Lung (tissue), 12 donors: ENCODE measurements around the gene APOLD1. TPM values are rescaled to one million over a fixed set of nuclear protein-coding genes. Genes with fewer than 3 reads are reported as not detected.
"Not testable (repeated sequence)": the region's sequence is repeated elsewhere in the genome, so short reads cannot be mapped to it uniquely, and the experiment has no call there.

Experiments
- ATAC-seq: fragments of 200-7000 bp; cut with Tn5 transposase; one replicate; pipeline ENCODE4 v1.9.1; 2020; ENCODE audit warnings: moderate number of reproducible peaks; ENCODE audit not compliant: insufficient read depth, low FRiP score
- DNase-seq, 3 donors: peaks; one replicate each; pipeline ENCODE4 v3.0.0-alpha.2; 2013 to 2017
- H3K27ac ChIP-seq, 2 donors: one replicate each; pipeline ENCODE4 v1.5.1; 2013; ENCODE audit warnings: mild to moderate bottlenecking in 2 of 2, moderate library complexity in 2 of 2, control low read depth in 1 of 2, inconsistent platforms in 1 of 2, low read depth in 1 of 2, low read length in 1 of 2
- H3K27me3 ChIP-seq, 3 donors: one replicate each; pipeline ENCODE4 v1.5.1; 2013; ENCODE audit warnings: low read length in 2 of 3; ENCODE audit not compliant: control insufficient read depth in 3 of 3, insufficient read depth in 3 of 3
- H3K36me3 ChIP-seq, 4 donors: one replicate each; pipeline ENCODE4 v1.5.1; 2013; ENCODE audit warnings: low read length in 4 of 4, mild to moderate bottlenecking in 1 of 4, moderate library complexity in 1 of 4; ENCODE audit not compliant: control insufficient read depth in 4 of 4, insufficient read depth in 4 of 4
- H3K4me1 ChIP-seq, 5 donors: one replicate each; pipeline ENCODE4 v1.5.1; 2013; ENCODE audit warnings: low read length in 5 of 5, mild to moderate bottlenecking in 2 of 5, moderate library complexity in 1 of 5; ENCODE audit not compliant: control insufficient read depth in 5 of 5, insufficient read depth in 5 of 5
- H3K4me3 ChIP-seq: one replicate; pipeline ENCODE4 v1.5.1; 2013; ENCODE audit warnings: mild to moderate bottlenecking, control low read depth, moderate library complexity
- H3K9ac ChIP-seq, 2 donors: one replicate each; pipeline ENCODE4 v1.5.1; 2013; ENCODE audit warnings: low read length in 2 of 2, control low read depth in 1 of 2; ENCODE audit not compliant: insufficient read depth in 1 of 2
- H3K9me3 ChIP-seq, 4 donors: one replicate each; pipeline ENCODE4 v1.5.1; 2013; ENCODE audit warnings: low read length in 3 of 4, mild to moderate bottlenecking in 1 of 4, moderate library complexity in 1 of 4; ENCODE audit not compliant: control insufficient read depth in 4 of 4, insufficient read depth in 3 of 4
- CTCF ChIP-seq: IDR thresholded peaks from 2 replicates; pipeline ENCODE4 v1.5.1; 2012; ENCODE audit warnings: mild to moderate bottlenecking; ENCODE audit errors: control extremely low read depth, extremely low read depth
- WGBS, 2 donors: extraction: QIAGEN DNeasy Blood & Tissue Kit; methylation state at CpG; one replicate each; pipeline ENCODE4 v1.1.7; 2013; 5-methylcytosine and 5-hydroxymethylcytosine counted together
- polyA plus RNA-seq, 2 donors: library from polyadenylated mRNA; stranded (reverse); fragments of 200-250 nt; gene quantifications; one replicate each; pipeline ENCODE4 v1.2.1, GENCODE V29; 2013
- total RNA-seq, 2 donors: library from RNA; depleted of rRNA in 1 of 2; stranded (reverse); fragments of >200 nt in 1 of 2; gene quantifications; one replicate each; pipeline ENCODE4 v1.2.1, GENCODE V29; 2014 to 2021
- donor health status: control.
- donor health status: control.
- donor health status: Bipolar disorder and iron deficiency.
- donor health status: healthy.
- donor health status: DM: yes; HTN: yes; CAD: no.

APOLD1 gene
- total and polyA plus RNA-seq, 4 donors, result 3.1 to 22.9 (median 20.8) TPM

- H3K27me3 ChIP-seq, result no peaks in the 10 kb centered on the region
- no peak for TF ChIP-seq CTCF
- no peaks in the 10 kb centered on the region for H3K9me3 ChIP-seq
- no peak overlapping the region for H3K4me3 ChIP-seq
- H3K9ac ChIP-seq, result no peak overlapping the region
- 69 to 84% methylated on average over 8 of the region's 8 CpGs for WGBS, 2 donors
- H3K36me3 ChIP-seq, result no peaks in the 10 kb centered on the region
- peaks cover 0 to 11% (median 0%) of the 10 kb centered on the region in 5 donors for H3K4me1 ChIP-seq
- peak overlapping the region; percentile 48 to 93 for H3K27ac ChIP-seq
- no peak for DNase-seq
- no peak for ATAC-seq
These were observed 21.5 kb downstream of the APOLD1 start for GRCh38 chr12:12806784-12807516.

- H3K27me3 ChIP-seq, H3K4me3 ChIP-seq, ATAC-seq, H3K9me3 ChIP-seq, DNase-seq, H3K36me3 ChIP-seq, H3K9ac ChIP-seq: not testable (repeated sequence)
- peak overlapping the region; percentile 48 to 93 for H3K27ac ChIP-seq
- 85 to 88% methylated on average over 3 of the region's 3 CpGs for WGBS, 2 donors
- H3K4me1 ChIP-seq, result peaks cover 0 to 11% (median 0%) of the 10 kb centered on the region in 5 donors
These were observed 22.1 kb downstream of the APOLD1 start for GRCh38 chr12:12807517-12807903.

GRCh38 chr12:12807970-12808702 is 22.7 kb downstream of the APOLD1 start:
- no peaks in the 10 kb centered on the region for H3K27me3 ChIP-seq
- WGBS, 2 donors, result 46 to 50% methylated on average over 11 of the region's 11 CpGs
- H3K36me3 ChIP-seq, result no peaks in the 10 kb centered on the region
- H3K9me3 ChIP-seq, result no peaks in the 10 kb centered on the region
- no peak for TF ChIP-seq CTCF
- ATAC-seq (no peak), DNase-seq (peak in 2 of 3 donors; percentile 41 to 65)
- H3K27ac ChIP-seq, result peak overlapping the region; percentile 78 to 84
- H3K9ac ChIP-seq, result no peak overlapping the region
- H3K4me1 ChIP-seq, result peaks cover 0 to 11% (median 0%) of the 10 kb centered on the region in 5 donors
- no peak overlapping the region for H3K4me3 ChIP-seq

GRCh38 chr12:12810553-12811021 is 25.1 kb downstream of the APOLD1 start:
- 80 to 83% methylated on average over 10 of the region's 10 CpGs for WGBS, 2 donors
- no peak for DNase-seq
- peaks cover 0 to 7% (median 3%) of the 10 kb centered on the region in 4 donors for H3K36me3 ChIP-seq
- no peak for ATAC-seq
- no peak overlapping the region for H3K27ac ChIP-seq
- no peaks in the 10 kb centered on the region for H3K9me3 ChIP-seq
- H3K4me1 ChIP-seq, result peaks cover 0 to 16% (median 8%) of the 10 kb centered on the region in 5 donors
- H3K27me3 ChIP-seq, result no peaks in the 10 kb centered on the region
- no peak for TF ChIP-seq CTCF
- H3K4me3 ChIP-seq, result no peak overlapping the region
- no peak overlapping the region for H3K9ac ChIP-seq
